ENCODE measurements around the gene METTL27.
"Not testable (repeated sequence)": the region's sequence is repeated elsewhere in the genome, so short reads cannot be mapped to it uniquely, and the experiment has no call there.

DNA sequence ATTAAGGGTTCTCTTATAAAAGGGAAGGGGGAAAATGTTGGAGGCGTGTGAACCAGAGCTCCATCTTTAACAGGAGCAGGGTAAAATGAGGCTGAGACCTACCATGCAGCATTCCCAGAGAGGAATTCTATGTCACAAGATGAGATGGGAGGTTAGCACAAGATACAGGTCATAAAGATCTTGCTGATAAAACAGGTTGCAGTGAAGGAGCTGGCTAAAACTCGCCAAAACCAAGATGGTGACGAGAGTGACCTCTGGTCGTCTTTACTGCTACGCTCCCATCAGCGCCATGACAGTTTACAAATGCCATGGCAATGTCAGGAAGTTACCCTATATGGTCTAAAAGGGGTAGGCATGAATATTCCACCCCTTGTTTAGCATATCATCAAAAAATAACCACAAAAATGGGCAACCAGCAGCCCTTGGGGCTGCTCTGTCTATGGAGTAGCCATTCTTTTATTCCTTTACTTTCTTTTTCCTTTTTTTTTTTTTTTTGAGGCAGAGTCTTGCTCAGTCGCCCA is 51.1 kb downstream of the METTL27 start:
- TF ChIP-seq POLR2A, EP300, CTCF (IDR thresholded peaks at IDR 0.05): not testable (repeated sequence)
